K562 (cell line): ENCODE measurements around the gene BATF. TPM values are rescaled to one million over a fixed set of nuclear protein-coding genes. Genes with fewer than 3 reads are reported as not detected.
A peak's percentile ranks its signal among the peaks of the same experiment; 100 is the strongest.

Source experiments
- ATAC-seq: fragments of 200-7000 bp; cut with Tn5 transposase; 3 replicates; pipeline ENCODE4 v1.9.1; 2020; ENCODE audit warnings: moderate library complexity
- BruUV-seq: library from RNA; stranded (reverse); fragments of 400-500 nt; replicated peaks from 2 replicates; lab custom pipeline; 2021; lab: Mats Ljungman, UMichigan
- CTCF ChIA-PET: fragments of 300-600 bp; formaldehyde crosslinking; extraction: SDS; loops from one replicate; lab custom pipeline; 2021; ENCODE audit warnings: low intra/inter-chr PET ratio; lab: Yijun Ruan, JAX
- POLR2A ChIA-PET: fragments of 300-600, 350-650 bp; sonication (Branson Sonifier 250); formaldehyde crosslinking; extraction: SDS; loops from one replicate; lab custom pipeline; 2021; ENCODE audit warnings: antibody characterized with exemption, inconsistent platforms; lab: Yijun Ruan, JAX
- DNase-seq, 4 experiments: peaks; one replicate each; pipeline versions ENCODE4 v3.0.0 to v3.0.0-alpha.2; 2011 to 2018; ENCODE audit warnings: low spot score in 3 of 4, mixed read lengths in 3 of 4; ENCODE audit errors: extremely low read depth in 1 of 4
- FAIRE-seq: peaks from 2 replicates; lab custom pipeline; 2011; peaks lifted over from hg19 to GRCh38; lab: Jason Lieb, UNC
- H2AFZ ChIP-seq: 2 replicates; pipeline ENCODE4 v1.6.0; 2011; ENCODE audit warnings: low read depth, low read length, control low read depth, inconsistent platforms
- H3K27ac ChIP-seq: fragments of 200-600 bp; 3 replicates; pipeline ENCODE4 v1.8.0; 2011; ENCODE audit warnings: low read depth, mild to moderate bottlenecking, control low read depth, inconsistent platforms, low read length, moderate library complexity, mixed read lengths; ENCODE audit errors: extremely low read depth
- H3K27me3 ChIP-seq, 2 experiments: fragments of 300-600 bp in 1 of 2; 2 replicates in 1 of 2; 3 replicates in 1 of 2; pipeline versions ENCODE4 v1.6.0 to v1.8.0; 2011; ENCODE audit warnings: inconsistent platforms in 2 of 2, low read length in 2 of 2, mild to moderate bottlenecking in 1 of 2, mixed read lengths in 1 of 2, moderate library complexity in 1 of 2; ENCODE audit not compliant: control insufficient read depth in 2 of 2, insufficient read depth in 2 of 2
- H3K36me3 ChIP-seq: fragments of 300-600 bp; 3 replicates; pipeline ENCODE4 v1.8.0; 2011; ENCODE audit warnings: mild to moderate bottlenecking, low read length, inconsistent platforms; ENCODE audit not compliant: control insufficient read depth, insufficient read depth
- H3K4me1 ChIP-seq, 2 experiments: fragments of 200-600 bp in 1 of 2; replicated peaks in 1 of 2; 2 replicates in 1 of 2; 3 replicates in 1 of 2; pipeline versions ENCODE4 v1.5.1 to v1.8.0; 2011; ENCODE audit warnings: inconsistent platforms in 2 of 2, low read length in 2 of 2, mild to moderate bottlenecking in 1 of 2, mixed read lengths in 1 of 2, moderate library complexity in 1 of 2; ENCODE audit not compliant: control insufficient read depth in 2 of 2, insufficient read depth in 2 of 2
- H3K4me2 ChIP-seq: 2 replicates; pipeline ENCODE4 v1.6.1; 2011; ENCODE audit warnings: low read length, control low read depth, inconsistent platforms, mixed read lengths; ENCODE audit not compliant: insufficient read depth
- H3K4me3 ChIP-seq: fragments of 200-600 bp; sonication (generic), shearing (Covaris generic); 2 replicates; pipeline ENCODE4 v1.5.1; 2016; ENCODE audit warnings: control low read depth, inconsistent platforms
- H3K79me2 ChIP-seq: fragments of 200-600 bp; 3 replicates; pipeline ENCODE4 v1.8.0; 2011; ENCODE audit warnings: low read length, inconsistent platforms; ENCODE audit not compliant: control insufficient read depth, insufficient read depth
- H3K9ac ChIP-seq, 2 experiments: 2 replicates each; pipeline versions ENCODE4 v1.6.0 to v1.6.1; 2011; ENCODE audit warnings: low read depth in 2 of 2, low read length in 2 of 2, control low read depth in 1 of 2, inconsistent platforms in 1 of 2, mild to moderate bottlenecking in 1 of 2, mixed read lengths in 1 of 2; ENCODE audit not compliant: insufficient read depth in 1 of 2
- H3K9me1 ChIP-seq: one replicate; pipeline ENCODE4 v1.6.0; 2011; ENCODE audit warnings: inconsistent platforms, mild to moderate bottlenecking, low read length, moderate library complexity; ENCODE audit not compliant: control insufficient read depth, insufficient read depth
- H3K9me3 ChIP-seq: replicated peaks from 2 replicates; pipeline ENCODE4 v1.5.1; 2011; ENCODE audit warnings: low read depth, low read length, inconsistent platforms; ENCODE audit not compliant: control insufficient read depth, insufficient read depth
- H4K20me1 ChIP-seq: replicated peaks from 2 replicates; pipeline ENCODE4 v1.6.1; 2011; ENCODE audit warnings: low read length, inconsistent platforms, mixed read lengths; ENCODE audit not compliant: control insufficient read depth, insufficient read depth
- MAFG ChIP-seq: fragments of 450-650 bp; conservative IDR thresholded peaks from 2 replicates; pipeline ENCODE4 v1.6.1; 2016; ENCODE audit warnings: missing genetic modification characterization, missing compliant biosample characterization
- NRF1 ChIP-seq, 2 experiments: fragments of 450-650 bp; IDR thresholded peaks in 1 of 2; conservative IDR thresholded peaks in 1 of 2; 2 replicates each; pipeline ENCODE4 v1.6.1; 2014; ENCODE audit warnings: mild to moderate bottlenecking in 2 of 2
- USF1 ChIP-seq: sonication (generic); formaldehyde crosslinking; IDR thresholded peaks from 2 replicates; pipeline ENCODE4 v1.9.0; 2022; ENCODE audit warnings: mild to moderate bottlenecking, missing genetic modification reagents
- VEZF1 ChIP-seq: fragments of 200-800 bp; sonication (Bioruptor generic); IDR thresholded peaks from 2 replicates; pipeline ENCODE4 v1.6.1; 2017; ENCODE audit warnings: missing genetic modification characterization, missing compliant biosample characterization
- WGBS: fragments of 100-300 bp; shearing (Covaris generic); methylation state at CpG from one replicate; pipeline ENCODE4 v1.1.6; 2016; ENCODE audit warnings: low coverage, mixed read lengths; ENCODE audit not compliant: insufficient coverage; ENCODE audit errors: missing lambda C conversion rate; 5-methylcytosine and 5-hydroxymethylcytosine counted together
- in situ Hi-C: fragments of 300-500 bp; cut with MboI; formaldehyde crosslinking; loops from 4 replicates; pipeline ENCODE4 v1.15.0; 2018; ENCODE audit warnings: inconsistent platforms, mixed read lengths
- intact Hi-C: fragments of 100-400 bp; cut with micrococcal nuclease; formaldehyde crosslinking; loops from 2 replicates; pipeline ENCODE4 v1.14.2; 2022
- polyA plus RNA-seq, 8 experiments: library from polyadenylated mRNA; depleted of rRNA in 4 of 8; stranded (reverse) in 5 of 8; unstranded in 3 of 8; fragments of >200 nt; fragmentation: Nextera tagmentation in 2 of 8; fragmentation: Illumina TruSeq in 1 of 8; extraction: Ambion mirVana in 2 of 8; extraction: Trizol in 1 of 8; gene quantifications; 2 replicates each; pipeline versions ENCODE4 v1.2.1 to v1.2.3, GENCODE V29; 2011 to 2014; ENCODE audit warnings: inconsistent platforms in 1 of 8, missing spikeins in 1 of 8
- total RNA-seq, 7 experiments: library from RNA; depleted of rRNA in 6 of 7; stranded (reverse); fragments of >200 nt in 6 of 7; fragmentation: Illumina TruSeq in 2 of 7; extraction: Trizol in 2 of 7; gene quantifications; 2 replicates each; pipeline versions ENCODE4 v1.2.1 to v1.2.3, GENCODE V29; 2011 to 2021; ENCODE audit warnings: low replicate concordance in 1 of 7
- TF ChIP-seq, protein P1 (sequence below): sonication (generic); formaldehyde crosslinking; IDR thresholded peaks from 2 replicates; pipeline ENCODE4 v1.5.0; 2020; ENCODE audit warnings: missing genetic modification reagents

The BATF gene
- total and polyA plus RNA-seq, 9 of the 15 experiments (the other 6 are each of a cell fraction or from before 2014, with no cell fraction given), result 0.13 to 2.1 (median 0.55) TPM; not detected in 2

- 0 out of 2 replicates have a peak within 1 kb of the TSS, but pooled peaks have one; percentile 8 for H3K4me3 ChIP-seq
- POLR2A ChIA-PET, result interaction anchor here (0.6 to 0.7 kb wide), 2 partner anchors 373 to 463 kb away, joined by 3 read pairs; no protein-coding TSS in a partner anchor
- H3K9ac ChIP-seq, result no peak within 1 kb of the TSS; a peak in 1 of 4 replicates
- no peak within 1 kb of the TSS for H3K27ac ChIP-seq
- FAIRE-seq (no peak), ATAC-seq (peak; percentile 71), DNase-seq (peak; percentile 30 to 70 (median 57))
- peak within 1 kb of the TSS; percentile 40; the same call in 1 of the 2 replicates for H3K4me2 ChIP-seq
- BruUV-seq, result no TSS peak
- peak; percentile 64 for TF ChIP-seq VEZF1 (CRISPR knock-in tag)
- peak; percentile 46 to 64; a peak in 3 of 4 replicates for TF ChIP-seq NRF1 (conservative IDR thresholded peaks at IDR 0.05 in 1 of 2, IDR thresholded peaks at IDR 0.05 in 1 of 2)
- no peak for TF ChIP-seq MAFG (tag)
- peak; percentile 59 for TF ChIP-seq USF1
- TF ChIP-seq, protein P1, sequence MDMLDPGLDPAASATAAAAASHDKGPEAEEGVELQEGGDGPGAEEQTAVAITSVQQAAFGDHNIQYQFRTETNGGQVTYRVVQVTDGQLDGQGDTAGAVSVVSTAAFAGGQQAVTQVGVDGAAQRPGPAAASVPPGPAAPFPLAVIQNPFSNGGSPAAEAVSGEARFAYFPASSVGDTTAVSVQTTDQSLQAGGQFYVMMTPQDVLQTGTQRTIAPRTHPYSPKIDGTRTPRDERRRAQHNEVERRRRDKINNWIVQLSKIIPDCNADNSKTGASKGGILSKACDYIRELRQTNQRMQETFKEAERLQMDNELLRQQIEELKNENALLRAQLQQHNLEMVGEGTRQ, result peak; percentile 71
- H3K9me3 ChIP-seq, result no peaks in the 10 kb centered on the region
- in situ Hi-C loops (loop anchor here (5.0 to 10.0 kb wide), 2 partner anchors 74 to 407 kb away; partner anchors contain the start of genes IFT43 and TGFB3), intact Hi-C loops (loop anchor here (5.0 kb wide), 1 partner anchor 404 kb away; the partner anchor contains the start of gene TGFB3)
- no peaks in the 10 kb centered on the region for H3K9me1 ChIP-seq
- WGBS, result 2% methylated on average over 31 of the region's 49 CpGs
- no peaks in the 10 kb centered on the region for H3K36me3 ChIP-seq
- H4K20me1 ChIP-seq, result no peaks in the 10 kb centered on the region
- peaks cover 0 to 14% of the 10 kb centered on the region in 2 experiments; a peak in 2 of 5 replicates for H3K4me1 ChIP-seq
- peaks cover 4 to 26% of the 10 kb centered on the region in 2 experiments; a peak in 4 of 5 replicates for H3K27me3 ChIP-seq
- CTCF ChIA-PET, result interaction anchor here (1.8 kb wide), 1 partner anchor 75 kb away, joined by 20 read pairs; no protein-coding TSS in a partner anchor
- no peak within 1 kb of the TSS for H2AFZ ChIP-seq
- H3K79me2 ChIP-seq, result no peaks in the 10 kb centered on the region
These were observed 56.0 kb downstream of the BATF start, which contains the start of gene FLVCR2 for GRCh38 chr14:75578102-75578785. Gene FLVCR2, plus strand, starts transcription at chr14:75578620. Its CDS starts 353 bp downstream, at chr14:75578973.
